Retina (tissue), 1 donor: ENCODE results near the gene DHPS.

Source experiments
- DNase-seq: peaks from one replicate; pipeline ENCODE4 v3.0.0-alpha.2; 2016

The DHPS gene

GRCh38 chr19:12641456-12641855 is 40.2 kb downstream of the DHPS start:
- DNase-seq, result no peak

GRCh38 chr19:12639901-12640613 is 41.6 kb downstream of the DHPS start:
- DNase-seq, result peak; percentile 89

- no peak for DNase-seq
Observed at GRCh38 chr19:12638611-12639182, 43.0 kb downstream of the DHPS start.

GRCh38 chr19:12636631-12637030 is 45.0 kb downstream of the DHPS start:
- DNase-seq, result no peak

GRCh38 chr19:12629215-12629614 is 52.5 kb downstream of the DHPS start:
- DNase-seq, result no peak

GRCh38 chr19:12628040-12629022 is 53.3 kb downstream of the DHPS start:
- no peak for DNase-seq

- DNase-seq, result no peak
Observed at GRCh38 chr19:12626958-12627357, 54.7 kb downstream of the DHPS start.
